ENCODE data around the gene PLCG1. TPM values are rescaled to one million over a fixed set of nuclear protein-coding genes. Genes with fewer than 3 reads are reported as not detected.
"Not testable (repeated sequence)": the region's sequence is repeated elsewhere in the genome, so short reads cannot be mapped to it uniquely, and the experiment has no call there.

PLCG1 gene
- polyA plus RNA-seq, 3 donors: 144 to 202 (median 174) TPM

DNA sequence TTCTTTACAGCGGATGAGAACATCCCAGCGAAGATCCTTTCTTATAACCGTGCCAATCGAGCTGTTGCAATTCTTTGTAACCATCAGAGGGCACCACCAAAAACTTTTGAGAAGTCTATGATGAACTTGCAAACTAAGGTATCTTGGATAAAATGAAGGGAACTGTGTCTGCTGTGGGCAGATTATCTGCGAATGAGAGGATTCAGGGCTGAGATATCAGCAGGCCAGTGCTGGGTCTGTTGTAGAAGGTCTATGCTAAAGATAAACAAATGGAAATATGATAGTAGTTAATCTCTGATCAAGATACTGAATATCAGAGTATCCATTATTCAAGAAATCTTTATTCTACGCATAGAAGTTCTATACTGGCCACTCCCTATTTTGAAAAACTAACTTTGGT is 19.2 kb upstream of the PLCG1 start:
- DNase-seq (ENCODE audit: extremely low read depth in 1 of 11, low read depth in 9 of 11, low spot score in 4 of 11): not testable (repeated sequence)

- DNase-seq (ENCODE audit: extremely low read depth in 1 of 11, low read depth in 9 of 11, low spot score in 4 of 11): no peak
Observed at GRCh38 chr20:41118632-41119031, 18.7 kb upstream of the PLCG1 start.

DNA sequence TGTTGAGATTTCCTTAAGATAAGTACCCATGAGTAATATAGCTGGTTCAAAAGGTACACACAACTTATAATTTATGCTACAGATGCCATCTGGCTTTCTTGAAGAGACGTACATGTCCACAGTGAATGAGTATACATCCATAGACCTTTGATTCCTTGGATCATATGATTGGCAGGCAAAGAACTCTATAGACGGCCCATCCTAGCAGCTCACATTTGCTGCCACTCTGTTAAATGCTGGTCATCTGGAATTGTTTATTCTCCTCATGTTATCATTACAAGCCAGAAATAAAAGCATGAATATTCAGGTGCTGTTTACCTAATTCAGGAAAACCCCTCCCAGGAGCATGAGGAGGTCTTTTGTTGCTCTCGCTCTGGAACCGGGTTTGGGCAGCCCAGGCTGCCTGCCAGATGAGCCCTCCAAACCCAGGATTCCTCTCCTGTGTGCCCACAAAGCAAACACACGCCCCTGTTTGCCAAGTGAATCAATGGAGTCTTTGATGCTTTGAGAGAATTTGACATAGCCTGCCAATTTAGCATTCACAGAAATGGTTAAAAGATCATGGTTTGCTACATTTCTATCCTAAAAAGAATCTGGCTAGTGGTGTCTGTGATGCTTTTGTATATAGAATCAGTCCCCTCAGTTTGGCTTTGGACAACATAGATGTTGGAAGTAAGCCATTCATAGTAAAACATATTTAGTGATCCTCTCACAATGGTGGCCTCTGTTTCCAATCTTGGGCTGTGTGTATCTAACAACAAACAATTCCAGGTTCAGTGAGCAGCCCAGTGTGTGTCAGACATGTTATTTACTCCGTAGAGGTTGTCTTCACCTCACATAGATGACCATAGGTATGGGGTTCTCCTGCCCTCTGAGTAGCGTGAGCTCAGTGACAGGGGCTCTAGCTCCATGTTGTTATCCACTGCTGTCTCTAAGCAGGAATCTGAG is 17.5 kb upstream of the PLCG1 start:
- no peak for DNase-seq (ENCODE audit: extremely low read depth in 1 of 11, low read depth in 9 of 11, low spot score in 4 of 11)

DNA sequence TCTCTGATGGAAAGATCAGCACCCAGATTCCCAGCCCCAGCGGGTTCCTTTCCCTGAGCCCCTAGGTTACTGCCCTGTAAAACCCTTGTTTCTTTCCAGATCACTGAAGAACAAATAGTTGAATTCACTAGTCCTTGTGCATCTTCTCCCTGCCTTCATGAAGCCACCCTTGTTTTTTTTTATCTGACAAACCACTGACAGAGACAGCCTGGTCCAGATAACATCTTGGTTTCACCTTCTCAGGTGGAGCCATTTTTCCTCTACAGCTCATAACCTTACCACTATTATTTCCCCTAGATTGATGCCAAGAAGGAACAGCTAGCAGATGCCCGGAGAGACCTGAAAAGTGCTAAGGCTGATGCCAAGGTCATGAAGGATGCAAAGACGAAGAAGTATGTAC is 15.9 kb upstream of the PLCG1 start:
- no peak for DNase-seq (ENCODE audit: extremely low read depth in 1 of 11, low read depth in 9 of 11, low spot score in 4 of 11)

GRCh38 chr20:41123631-41124030 is 13.7 kb upstream of the PLCG1 start:
- no peak for DNase-seq (ENCODE audit: extremely low read depth in 1 of 11, low read depth in 9 of 11, low spot score in 4 of 11)

DNA sequence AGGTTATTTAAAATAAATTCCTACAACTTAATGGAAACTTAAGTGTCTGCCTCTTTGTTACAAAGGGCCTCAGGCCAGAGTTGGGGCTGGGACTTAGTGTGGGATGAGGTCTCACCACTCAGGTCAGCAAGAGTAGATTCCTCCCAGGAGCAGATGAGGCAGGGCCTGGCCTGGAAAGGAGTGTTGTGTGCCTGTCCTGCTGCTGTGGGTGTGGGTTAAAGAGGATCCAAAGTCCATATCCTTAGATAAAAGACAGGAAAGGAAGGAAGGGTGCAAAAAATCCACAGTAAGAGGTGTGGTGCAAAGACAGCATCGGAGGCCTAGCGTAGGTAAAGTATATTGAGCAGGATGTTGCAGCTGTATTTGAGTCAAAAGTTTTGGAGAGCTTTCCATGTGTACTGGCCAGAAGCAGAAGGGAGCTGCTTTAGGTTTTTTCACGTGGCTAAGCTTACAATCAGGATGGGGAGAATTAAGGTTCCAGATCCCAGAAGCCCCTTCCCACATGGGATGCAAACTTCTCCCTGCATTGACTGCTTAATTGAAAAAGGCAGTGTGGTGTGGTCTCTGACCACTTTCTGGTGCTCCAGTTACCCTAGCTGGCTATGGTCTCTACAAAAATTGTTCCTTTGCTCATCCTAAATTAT is 12.8 kb upstream of the PLCG1 start:
- no peak for DNase-seq (ENCODE audit: extremely low read depth in 1 of 11, low read depth in 9 of 11, low spot score in 4 of 11)

DNA sequence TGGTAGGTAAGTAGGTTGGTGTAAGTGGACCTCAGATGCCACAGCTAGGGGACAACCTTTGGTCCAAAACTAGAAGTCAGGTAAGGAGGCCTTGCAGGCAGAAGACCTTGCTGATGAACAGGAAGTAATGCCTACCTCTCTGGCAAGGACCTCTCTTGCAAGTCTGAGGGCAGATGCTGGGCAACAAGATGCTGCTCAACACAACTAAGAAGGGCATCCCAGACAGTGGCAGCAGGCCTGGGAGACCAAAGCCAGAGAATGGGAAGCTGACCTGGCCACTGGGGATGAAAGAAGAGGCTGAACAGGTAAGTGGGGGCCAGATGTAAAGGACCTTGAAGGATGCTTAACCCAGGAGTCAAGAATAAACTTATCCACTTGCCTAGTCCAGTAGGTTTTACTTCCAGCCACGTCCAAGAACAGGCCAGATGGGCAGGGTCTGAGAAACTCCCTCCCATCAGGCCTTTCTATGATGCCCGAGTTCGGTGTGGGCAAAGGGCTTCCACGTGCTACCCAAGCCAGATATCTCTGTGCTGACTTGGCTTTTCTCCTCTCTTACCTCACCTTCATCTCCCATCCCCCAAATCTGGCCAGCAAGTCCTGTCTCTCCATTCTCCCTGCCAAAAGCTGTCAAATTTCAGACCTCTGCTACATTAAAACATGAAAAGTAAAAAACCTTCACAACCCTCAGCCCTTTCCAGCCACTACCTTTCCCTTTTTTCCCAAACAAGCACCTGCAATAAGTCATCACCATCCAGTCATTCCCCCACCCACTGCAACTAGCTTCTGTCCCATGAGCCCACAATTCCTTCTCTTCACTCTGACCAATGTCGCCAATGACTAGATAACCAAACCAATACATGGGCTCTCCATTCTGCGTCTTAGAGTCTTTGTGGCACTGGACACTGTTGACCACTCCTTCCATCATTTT is 11.5 kb upstream of the PLCG1 start:
- DNase-seq (ENCODE audit: extremely low read depth in 1 of 11, low read depth in 9 of 11, low spot score in 4 of 11): no peak

- no peak for DNase-seq (ENCODE audit: extremely low read depth in 1 of 11, low read depth in 9 of 11, low spot score in 4 of 11)
Observed at GRCh38 chr20:41126719-41127118, 10.6 kb upstream of the PLCG1 start.

DNA sequence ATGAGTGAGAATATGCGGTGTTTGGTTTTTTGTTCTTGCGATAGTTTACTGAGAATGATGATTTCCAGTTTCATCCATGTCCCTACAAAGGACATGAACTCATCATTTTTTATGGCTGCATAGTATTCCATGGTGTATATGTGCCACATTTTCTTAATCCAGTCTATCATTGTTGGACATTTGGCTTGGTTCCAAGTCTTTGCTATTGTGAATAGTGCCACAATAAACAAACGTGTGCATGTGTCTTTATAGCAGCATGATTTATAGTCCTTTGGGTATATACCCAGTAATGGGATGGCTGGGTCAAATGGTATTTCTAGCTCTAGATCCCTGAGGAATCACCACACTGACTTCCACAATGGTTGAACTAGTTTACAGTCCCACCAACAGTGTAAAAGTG is 9.0 kb upstream of the PLCG1 start:
- DNase-seq (ENCODE audit: extremely low read depth in 1 of 11, low read depth in 9 of 11, low spot score in 4 of 11): not testable (repeated sequence)

- no peak for DNase-seq (ENCODE audit: extremely low read depth in 1 of 11, low read depth in 9 of 11, low spot score in 4 of 11)
Observed at GRCh38 chr20:41131594-41132387, 5.6 kb upstream of the PLCG1 start.

- DNase-seq (ENCODE audit: extremely low read depth in 1 of 11, low read depth in 9 of 11, low spot score in 4 of 11): not testable (repeated sequence)
Observed at GRCh38 chr20:41132388-41132775, 5.0 kb upstream of the PLCG1 start.

DNA sequence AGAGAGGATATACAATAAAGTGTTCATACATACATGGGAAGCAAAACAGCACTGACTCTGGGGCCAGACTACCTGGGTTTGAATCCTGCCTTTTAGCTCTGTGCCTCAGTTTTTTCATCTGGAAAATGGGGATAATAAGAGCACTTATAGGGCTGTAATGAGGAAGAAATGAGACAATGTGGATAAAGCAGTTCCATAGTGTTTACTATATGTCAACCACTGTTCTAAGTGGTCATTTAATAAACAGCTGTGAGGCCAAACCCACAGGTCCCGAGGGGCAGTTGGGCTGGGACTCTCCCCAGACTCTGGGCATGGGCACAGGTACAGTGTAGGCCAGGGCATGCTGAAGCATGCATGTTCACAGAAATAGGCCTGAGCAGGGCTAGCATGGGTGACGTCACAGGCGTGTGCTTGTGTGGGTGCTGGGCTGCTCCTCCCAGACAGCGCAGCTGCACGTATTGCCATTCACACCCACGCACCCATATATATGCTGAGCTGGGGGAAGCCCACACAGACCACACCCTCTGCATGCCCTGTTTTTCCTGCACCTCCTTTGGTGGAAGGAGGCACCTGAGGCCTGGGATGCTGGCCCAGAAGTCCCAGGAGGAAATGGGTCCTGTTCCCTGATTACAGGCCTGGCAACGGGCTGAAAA is 3.5 kb upstream of the PLCG1 start:
- DNase-seq (ENCODE audit: extremely low read depth in 1 of 11, low read depth in 9 of 11, low spot score in 4 of 11): no peak

GRCh38 chr20:41134362-41135186 is 2.8 kb upstream of the PLCG1 start:
- no peak for DNase-seq (ENCODE audit: extremely low read depth in 1 of 11, low read depth in 9 of 11, low spot score in 4 of 11)

- DNase-seq (ENCODE audit: extremely low read depth in 1 of 11, low read depth in 9 of 11, low spot score in 4 of 11): no peak
Observed at GRCh38 chr20:41135187-41135887, 2.0 kb upstream of the PLCG1 start.

- DNase-seq (ENCODE audit: extremely low read depth in 1 of 11, low read depth in 9 of 11, low spot score in 4 of 11): no peak
Observed at GRCh38 chr20:41135888-41136679, 1.3 kb upstream of the PLCG1 start.
